ENCODE measurements around the gene SENP8.
"Not testable (repeated sequence)": the region's sequence is repeated elsewhere in the genome, so short reads cannot be mapped to it uniquely, and the experiment has no call there.

SENP8 gene

DNA sequence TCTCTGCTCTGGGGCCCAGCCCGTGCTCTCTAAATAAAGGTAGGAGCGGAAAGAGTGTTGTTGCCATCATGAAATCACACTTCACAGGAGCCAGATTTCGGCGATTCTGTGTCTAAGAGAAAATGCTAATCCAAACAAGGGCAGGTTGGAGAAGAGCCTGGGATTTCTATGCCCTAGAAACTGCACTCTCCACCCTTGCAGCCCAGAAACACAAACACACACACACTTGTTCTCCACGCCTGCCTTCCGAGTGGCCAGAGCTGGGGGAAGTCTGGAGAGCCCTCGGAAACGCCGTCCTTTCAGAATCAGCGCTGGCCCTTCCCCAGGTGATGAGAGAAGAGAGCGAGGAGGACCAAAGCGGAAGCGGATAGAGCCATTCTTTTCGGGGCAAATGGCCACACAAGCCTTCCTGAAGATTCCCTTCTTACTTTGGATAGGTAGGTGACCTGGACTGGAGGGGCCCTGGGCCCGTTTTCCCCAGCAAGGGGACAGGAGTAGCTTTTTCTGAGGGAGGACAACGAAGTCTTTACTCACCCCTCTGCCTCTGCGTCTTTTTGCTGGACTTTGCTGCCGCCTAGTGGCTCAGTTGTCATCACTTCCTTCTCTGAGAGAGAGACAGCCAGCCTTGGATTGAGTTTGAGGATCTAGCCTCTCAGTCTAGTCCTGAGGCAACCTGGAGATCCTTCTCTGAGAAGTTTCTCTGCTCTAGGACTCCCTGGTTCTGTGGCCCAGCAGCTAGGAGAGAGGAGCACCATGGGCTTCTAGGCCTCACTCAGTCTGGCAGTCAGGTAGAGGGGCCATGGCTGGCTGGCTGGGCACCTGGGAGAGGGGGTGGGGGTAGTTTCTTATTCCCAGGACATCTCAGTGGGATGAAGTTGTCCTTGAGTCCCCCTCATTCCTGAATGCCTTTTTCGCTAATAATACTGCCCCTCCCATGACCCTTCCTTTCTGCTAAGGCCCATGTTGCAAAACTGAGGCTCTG lies 37.7 kb downstream of the SENP8 start:
- DNase-seq (ENCODE audit: low read depth): peak; percentile 83

DNA sequence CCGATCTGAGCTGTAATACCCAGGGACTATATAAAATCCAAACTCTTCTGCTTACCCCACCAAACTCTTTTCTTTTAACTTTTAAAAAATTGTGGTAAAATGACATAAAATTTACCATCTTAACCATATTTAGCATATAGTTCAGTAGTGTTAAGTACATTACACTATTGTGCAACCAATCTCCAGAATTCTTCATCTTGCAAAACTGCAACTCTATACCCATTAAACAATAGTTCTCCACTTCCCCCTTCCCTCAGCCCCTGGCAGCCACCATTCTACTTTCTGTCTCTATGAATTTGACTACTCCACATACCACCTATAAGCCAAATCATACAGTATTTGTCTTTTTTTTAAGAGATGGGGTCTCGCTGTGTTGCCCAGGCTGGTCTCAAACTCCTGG lies 38.7 kb downstream of the SENP8 start:
- no peak for DNase-seq (ENCODE audit: low read depth)

DNA sequence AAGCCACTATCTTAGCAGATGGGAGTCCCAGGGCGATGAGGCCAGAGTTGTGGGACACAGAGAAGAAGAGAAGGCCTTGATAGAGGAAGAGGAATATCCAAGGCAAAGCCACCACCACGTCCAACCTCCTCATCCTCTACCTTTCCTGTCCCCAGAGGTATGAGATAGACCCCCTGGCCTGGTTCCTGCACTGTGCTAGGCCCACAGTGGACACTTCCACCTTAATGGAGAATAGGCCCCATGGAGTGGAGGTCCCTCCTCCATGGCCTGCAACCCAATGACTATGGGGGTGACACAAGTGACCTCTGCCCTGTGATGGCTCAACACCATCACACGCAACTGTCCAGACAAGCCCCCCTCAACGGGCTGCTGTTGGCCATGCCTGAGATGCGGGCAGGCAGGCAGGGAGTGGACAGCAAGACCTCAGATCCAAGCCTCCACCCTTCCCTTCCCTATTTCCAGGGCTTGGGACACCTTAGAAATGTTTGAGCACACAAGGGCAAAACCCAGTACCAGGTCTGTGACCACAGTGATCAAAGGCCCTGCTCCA lies 42.6 kb downstream of the SENP8 start:
- no peak for DNase-seq (ENCODE audit: low read depth)

DNA sequence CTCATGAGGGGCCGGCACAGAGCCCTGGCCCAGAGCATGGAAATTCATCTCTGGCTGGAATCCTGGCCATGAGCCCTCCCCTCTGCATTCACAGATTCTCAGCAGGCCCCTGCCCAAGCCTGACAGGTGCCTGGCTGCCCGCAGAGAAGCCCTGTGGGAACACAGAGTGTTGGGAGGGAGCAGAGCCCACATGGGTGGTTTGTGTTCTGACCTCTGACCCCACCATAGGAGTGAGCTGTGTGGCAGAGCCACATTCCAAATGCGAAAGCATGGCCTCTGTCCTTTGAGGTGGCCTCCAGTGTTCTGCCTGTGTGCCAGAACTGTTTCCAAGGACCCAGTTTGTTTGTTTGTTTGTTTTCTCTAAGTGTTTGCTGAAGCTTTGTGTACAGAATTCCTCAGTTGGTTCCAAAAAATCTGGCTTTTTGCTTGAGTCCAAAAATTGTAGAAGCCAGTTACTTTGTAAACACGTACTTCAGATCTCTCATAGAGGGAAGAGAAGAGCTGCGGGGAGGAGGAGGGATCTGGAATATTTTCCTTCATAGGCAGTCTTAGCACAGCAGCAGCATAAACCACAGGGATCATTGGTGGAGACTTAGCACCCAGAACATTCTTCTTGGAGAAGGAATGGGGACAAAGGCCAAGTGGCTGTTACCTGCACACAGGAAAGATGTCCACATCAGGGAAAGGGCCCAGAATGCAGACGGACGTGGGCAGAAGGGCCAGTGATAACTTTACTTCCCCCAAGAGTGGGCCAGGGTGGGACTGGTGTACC lies 43.3 kb downstream of the SENP8 start:
- no peak for DNase-seq (ENCODE audit: low read depth)

DNA sequence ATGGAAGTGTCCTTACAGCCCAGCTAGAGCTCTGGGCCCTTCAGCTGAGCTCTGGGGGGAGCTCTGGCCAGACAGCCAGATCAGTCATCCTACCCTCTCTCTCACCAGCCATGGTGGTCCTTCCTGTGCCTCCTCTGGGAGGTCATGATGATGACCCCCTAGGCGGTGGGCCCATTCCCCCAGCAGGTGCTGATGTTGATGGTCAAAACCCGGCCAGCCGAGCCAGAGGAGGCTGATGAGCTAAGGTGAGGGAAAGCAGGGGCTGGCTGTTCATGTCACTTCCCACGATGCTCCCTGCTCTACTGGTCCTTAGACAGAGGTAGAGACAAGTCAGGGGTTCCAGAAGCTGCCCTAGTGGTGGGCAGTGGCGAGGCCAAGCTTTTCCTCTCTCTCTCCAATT lies 44.4 kb downstream of the SENP8 start:
- no peak for DNase-seq (ENCODE audit: low read depth)

GRCh38 chr15:72163719-72164118 lies 45.5 kb downstream of the SENP8 start:
- no peak for DNase-seq (ENCODE audit: low read depth)

- no peak for DNase-seq (ENCODE audit: low read depth)
Measured at GRCh38 chr15:72166716-72167417, 48.7 kb downstream of the SENP8 start.

GRCh38 chr15:72167445-72167844 lies 49.2 kb downstream of the SENP8 start:
- no peak for DNase-seq (ENCODE audit: low read depth)

GRCh38 chr15:72168131-72168807 lies 50.1 kb downstream of the SENP8 start:
- DNase-seq (ENCODE audit: low read depth): peak; percentile 46

GRCh38 chr15:72168808-72169190 lies 50.6 kb downstream of the SENP8 start:
- no peak for DNase-seq (ENCODE audit: low read depth)

GRCh38 chr15:72169236-72169920 lies 51.2 kb downstream of the SENP8 start:
- no peak for DNase-seq (ENCODE audit: low read depth)

- no peak for DNase-seq (ENCODE audit: low read depth)
Measured at GRCh38 chr15:72169921-72170611, 51.9 kb downstream of the SENP8 start.

GRCh38 chr15:72170691-72171090 lies 52.5 kb downstream of the SENP8 start:
- no peak for DNase-seq (ENCODE audit: low read depth)

- not testable (repeated sequence) for DNase-seq (ENCODE audit: low read depth)
Measured at GRCh38 chr15:72171978-72172377, 53.8 kb downstream of the SENP8 start.

DNA sequence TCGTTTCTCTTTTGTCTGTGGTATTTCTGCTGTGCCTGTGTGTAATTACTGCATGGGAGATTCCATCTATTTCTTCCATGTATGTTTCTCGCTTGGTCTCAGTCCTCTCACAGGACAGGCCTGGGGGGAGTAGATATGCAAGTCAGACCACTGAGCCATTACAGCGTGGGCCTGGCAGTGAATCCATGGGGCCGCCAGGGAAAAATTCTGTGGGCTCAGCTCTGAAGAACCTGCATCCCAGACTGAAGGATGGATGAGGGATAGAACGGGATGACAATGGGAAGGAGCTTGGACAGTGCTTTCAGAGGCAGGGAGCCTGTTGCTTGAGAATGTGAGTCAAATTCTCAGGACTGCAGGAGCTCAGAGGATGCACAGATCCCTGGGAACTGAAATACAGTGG lies 54.6 kb downstream of the SENP8 start:
- DNase-seq (ENCODE audit: low read depth): no peak

DNA sequence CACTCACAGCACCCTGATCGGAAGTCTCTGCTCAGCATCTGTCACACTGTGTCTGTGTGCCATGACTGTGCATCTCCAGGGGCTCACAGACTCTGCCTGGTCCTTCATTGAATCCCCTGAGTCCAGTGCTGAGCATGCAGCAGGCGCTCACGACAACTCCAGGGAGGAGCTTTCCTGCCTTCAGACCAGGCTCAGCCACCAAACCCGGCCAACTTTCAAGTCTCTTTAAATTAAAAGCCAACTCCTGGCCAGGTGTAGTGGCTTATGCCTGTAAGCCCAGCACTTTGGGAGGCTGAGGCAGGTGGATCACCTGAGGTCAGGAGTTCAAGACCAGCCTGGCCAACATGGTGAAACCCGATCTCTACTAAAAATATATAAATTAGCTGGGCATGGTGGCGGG lies 55.2 kb downstream of the SENP8 start:
- no peak for DNase-seq (ENCODE audit: low read depth)

DNA sequence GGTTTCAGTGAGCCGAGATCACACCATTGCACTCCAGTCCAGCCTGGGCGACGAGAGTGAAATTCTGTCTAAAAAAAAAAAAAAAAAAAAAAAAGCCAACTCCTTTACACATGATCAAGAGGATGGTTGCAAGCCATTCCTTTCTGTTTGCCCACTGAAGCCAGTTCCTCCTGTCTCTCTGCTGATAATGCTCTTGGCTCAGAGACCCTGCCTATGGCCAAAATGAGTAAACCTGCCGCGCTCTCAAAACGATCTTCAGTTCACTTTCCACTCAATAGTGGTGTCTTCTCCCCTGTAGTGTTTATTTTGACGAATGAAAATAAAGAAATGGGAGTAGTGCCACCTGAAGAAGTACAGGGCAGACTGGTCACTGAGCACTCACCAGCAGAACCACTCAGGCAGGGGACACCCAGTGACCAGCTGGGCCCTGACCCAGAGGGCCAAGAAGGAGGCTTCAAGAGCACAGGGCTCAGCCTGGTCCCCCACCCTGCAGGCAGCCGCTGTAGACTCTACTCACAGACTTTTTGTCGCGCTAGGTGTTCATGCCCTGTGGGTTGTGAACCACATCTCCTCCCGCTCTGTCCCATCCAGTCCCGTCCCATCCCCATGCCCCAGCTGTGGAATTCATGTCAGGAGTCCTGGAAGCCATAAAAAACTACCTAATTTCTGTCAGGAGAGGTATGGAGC lies 55.8 kb downstream of the SENP8 start:
- DNase-seq (ENCODE audit: low read depth): no peak

DNA sequence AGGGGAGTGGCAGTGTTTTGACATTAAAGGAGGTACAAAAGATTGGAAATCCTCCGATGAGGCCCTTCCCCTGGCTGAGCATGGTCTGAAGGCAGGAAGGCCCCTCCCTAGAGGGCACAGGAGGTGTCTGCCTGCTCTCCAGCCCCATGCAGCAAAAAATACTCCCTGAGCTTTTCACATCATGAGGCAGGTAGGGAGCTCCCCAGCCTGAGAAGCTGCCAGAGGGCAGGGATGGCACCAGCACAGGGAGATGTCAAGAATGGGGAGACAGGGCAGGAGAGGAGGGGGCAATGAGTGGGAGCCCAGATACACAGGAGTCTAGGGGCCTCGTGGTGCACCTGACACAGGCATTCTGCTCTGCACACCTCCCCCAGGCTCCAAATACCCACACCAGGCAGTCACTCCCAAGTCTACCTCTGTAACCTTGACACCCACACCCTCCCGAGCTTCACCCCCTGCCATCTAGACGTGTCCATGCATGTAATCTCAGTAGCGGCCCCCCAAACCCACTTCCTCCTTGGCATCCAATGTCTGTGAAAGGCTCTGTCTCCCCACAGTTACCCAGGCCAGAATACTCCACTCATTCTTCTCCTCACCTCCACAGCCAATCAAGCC lies 56.5 kb downstream of the SENP8 start:
- no peak for DNase-seq (ENCODE audit: low read depth)

Data from EH (cell line).